ENCODE measurements around the gene ABHD4. TPM values are rescaled to one million over a fixed set of nuclear protein-coding genes. Genes with fewer than 3 reads are reported as not detected.
"Not testable (repeated sequence)": the region's sequence is repeated elsewhere in the genome, so short reads cannot be mapped to it uniquely, and the experiment has no call there.

Gene ABHD4
- polyA plus RNA-seq, 1 donor: 13.3 TPM

DNA sequence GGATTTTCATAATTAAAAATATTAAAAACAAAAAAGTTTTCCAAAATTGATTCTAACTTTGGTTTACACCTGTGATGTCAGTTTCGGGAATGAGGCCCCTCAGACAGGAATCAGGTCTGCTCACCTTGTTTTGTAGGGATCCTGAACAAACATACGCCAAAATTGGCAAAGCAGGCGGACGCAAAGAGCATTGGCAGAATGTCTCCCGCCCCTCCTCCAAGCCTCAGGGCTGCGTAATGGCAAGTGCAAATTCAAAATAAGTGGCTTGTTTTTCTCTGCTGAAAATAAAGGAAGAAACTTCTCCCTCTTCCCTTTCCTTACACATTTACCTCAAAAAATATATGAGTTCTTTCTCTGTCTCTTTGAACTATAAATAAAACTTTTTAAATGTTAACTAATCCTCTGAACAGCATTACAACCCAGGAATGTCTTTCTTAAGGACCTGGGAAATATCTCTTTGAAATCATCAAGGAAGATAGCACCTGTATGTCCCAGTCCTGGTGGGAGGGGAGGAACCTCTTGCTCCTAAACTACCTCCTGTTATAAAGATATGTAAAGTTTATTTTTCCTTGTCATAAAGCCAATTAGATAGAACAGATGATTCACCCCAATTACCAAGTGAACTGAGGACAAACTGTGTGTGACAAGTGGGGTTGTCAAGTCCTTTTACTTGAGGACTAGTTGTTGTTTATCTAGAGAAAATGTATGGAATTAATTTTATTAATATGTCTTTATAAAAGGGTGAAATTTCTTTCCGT is 29.6 kb downstream of the ABHD4 start:
- no peak for DNase-seq (ENCODE audit: low read depth)

DNA sequence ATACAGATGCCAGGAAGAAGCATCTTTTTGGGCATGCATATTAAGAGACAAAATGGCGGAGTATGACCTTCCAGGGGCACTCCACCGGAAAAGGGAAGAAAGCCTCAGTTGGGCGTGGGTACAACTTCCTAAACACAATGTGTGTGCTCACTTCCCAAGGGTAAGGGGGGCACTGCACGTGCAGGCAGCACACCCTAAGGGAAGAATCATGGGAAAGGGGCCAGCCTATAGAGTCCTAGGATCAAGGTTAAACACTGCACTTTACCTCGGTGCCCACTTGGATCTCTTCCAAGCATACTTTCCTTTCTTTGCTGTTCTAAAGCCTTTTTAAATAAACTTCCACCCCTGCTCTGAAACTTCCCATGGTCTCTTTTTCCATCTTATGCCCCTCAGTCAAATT is 31.3 kb downstream of the ABHD4 start:
- no peak for DNase-seq (ENCODE audit: low read depth)

DNA sequence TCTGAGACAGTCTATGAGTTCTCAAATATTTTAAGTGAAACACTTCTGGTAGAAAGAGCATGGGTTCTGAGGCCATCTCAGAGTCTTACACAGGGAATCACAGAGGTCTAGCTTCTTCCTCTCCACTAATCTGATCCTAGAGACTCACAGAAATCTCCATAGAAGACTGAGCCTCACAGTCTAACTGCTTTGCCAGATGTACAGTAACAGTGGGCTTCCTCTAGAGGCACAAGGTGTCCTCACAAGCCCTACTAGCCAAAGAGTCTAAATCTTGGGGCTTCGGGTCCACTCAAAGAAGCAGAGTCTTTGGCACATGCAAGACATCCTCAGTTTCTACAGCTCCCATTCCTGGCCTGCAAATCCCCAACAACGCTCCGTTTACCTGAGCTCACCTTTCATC is 32.0 kb downstream of the ABHD4 start:
- no peak for DNase-seq (ENCODE audit: low read depth)

DNA sequence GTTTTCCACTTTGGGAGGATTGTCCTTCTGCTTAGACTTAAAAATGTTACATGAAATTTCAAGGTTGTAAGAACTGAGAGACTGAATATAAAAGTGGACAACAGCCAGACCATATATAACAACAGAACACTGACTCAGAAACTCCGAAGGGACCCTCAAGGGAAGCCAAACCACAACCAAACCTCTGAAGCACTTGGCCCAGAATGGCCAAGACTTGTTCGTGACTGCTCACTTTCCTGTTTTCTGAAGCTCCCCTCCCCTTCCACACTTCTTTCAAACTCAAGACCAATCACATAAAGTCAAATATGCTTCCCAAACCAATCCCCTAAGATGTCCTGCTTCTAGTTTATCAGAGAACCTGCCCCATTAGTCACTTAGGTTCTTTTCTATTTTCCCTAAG is 32.4 kb downstream of the ABHD4 start:
- DNase-seq (ENCODE audit: low read depth): no peak

DNA sequence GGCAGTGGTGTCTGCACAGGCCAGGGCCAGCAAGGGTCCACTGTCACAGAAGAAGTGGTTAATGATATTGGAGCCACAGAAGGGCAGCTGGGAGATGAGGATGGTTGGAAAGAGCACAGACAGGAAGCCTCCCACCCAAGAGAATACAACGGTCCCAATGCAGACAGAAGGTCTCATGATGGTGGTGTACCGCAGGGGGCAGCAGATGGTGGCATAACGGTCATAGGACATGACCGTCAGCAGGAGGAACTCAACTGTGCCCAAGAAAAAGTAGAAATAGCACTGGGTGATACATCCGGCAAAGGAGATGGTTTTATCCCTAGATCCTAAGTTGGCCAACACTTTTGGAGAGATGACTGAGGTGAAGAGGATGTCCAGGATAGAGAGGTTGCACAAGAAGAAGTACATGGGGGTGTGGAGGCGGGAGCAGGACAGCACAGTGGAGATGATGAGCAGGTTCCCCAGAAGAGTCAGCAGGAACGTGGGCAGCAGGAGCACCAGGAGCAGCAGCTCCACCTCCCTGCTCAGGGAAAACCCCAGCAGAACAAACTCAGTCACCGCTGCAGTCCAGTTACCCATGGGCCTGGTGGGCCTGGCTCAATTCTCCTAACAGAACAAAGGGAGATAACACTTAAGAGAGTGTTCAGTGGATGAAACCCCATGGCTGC is 36.3 kb downstream of the ABHD4 start:
- no peak for DNase-seq (ENCODE audit: low read depth)

DNA sequence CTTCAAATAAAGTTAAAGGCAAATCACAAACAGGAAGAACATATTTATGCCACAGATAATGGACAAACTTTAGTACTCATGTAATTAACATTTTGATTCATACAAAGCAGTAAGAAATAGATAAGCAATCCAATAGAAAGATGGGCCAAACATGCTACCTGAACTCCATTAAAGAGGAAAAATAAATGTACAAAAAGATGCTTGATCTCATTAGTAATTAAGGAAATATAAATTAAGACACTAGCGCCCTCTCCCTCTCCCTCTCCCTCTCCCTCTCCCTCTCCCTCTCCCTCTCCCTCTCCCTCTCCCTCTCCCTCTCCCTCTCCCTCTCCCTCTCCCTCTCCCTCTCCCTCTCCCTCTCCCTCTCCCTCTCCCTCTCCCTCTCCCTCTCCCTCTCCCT is 37.9 kb downstream of the ABHD4 start:
- not testable (repeated sequence) for DNase-seq (ENCODE audit: low read depth)

DNA sequence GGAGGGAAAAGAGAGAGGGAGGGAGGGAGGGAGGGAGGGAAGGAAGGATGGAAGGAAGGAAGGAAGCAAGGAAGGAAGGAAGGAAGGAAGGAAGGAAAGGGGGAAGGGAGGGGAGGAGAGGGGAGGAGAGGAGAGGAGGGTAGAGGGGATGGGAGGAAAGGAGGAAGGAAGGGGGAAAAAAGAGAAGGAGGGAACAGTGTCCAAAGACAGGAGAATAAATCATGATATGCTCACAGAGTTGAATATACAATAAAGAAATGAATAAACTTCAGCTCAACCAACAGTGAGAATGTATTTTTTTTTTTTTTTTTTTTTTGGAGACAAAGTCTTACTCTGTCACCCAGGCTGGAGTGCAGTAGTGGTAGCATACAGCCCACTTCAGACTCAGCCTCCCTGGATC is 42.1 kb downstream of the ABHD4 start:
- no peak for DNase-seq (ENCODE audit: low read depth)

DNA sequence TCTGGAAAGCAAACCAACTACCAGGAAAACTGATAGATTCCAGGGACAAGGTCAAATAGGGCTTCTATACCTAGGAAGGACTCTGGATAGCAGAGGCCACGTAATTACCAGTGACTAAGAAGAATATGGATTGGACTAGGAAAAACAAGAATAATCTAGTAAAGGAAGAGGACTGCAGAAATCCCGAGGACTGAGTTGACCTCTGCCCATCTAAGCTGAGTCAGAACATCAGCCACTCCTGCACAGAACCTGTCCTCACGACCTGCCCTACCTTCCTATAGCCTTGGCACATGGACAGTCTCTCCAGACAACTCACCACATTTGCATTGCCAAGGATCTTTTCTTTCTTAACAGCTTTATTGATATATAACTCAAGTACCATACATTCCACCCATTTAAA is 43.7 kb downstream of the ABHD4 start:
- no peak for DNase-seq (ENCODE audit: low read depth)

DNA sequence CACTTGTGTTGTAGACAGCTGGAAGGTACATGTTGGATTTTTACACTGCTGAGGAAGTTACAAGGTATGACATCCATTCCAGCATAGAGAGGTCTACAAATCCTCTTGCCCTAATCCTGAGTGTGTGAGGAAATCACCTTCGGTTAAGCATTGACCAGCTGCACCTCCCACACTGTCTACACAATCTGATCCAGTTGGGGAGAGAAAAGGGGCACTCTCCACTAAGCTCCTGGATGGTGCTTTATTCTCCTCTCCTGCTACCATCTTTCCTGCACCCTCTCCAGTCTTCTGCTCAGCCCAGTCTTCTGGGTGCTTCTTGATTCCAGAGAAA is 46.2 kb downstream of the ABHD4 start, which contains the start of gene OR6J1:
Gene OR6J1, minus strand, starts transcription at position 48 of the 331 bp plus-strand sequence. CDS start 9,541 bp downstream, outside the sequence.
- DNase-seq (ENCODE audit: low read depth): no peak

DNA sequence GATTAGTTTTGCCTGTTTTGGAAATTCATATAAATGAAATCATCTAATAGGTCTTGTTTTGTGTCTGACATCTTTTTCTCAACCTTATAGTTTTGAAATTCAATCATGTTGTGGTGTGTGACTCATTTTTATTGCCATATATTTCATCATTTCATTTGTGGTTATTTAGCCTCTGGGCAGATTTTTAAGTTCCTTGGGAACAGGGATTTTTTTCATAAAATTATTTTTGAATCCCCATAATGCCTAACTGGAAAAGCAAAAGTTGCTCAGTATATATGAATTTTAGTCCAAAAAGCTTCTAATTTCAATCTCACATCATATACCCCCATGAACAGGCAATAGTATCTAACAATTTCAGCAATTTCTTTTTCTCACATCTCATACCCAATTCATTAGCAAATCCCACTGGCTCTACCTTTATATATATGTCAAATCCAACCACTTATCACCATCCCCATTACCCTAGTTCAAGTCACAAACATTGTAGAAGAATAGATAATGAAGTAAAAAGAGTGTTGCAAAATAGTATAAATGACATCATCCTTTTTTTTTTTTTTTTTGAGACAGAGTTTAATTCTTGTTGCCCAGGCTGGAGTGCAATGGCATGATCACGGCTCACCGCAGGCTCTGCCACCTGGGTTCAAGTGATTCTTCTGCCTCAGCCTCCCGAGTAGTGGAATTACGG is 48.6 kb downstream of the ABHD4 start:
- no peak for DNase-seq (ENCODE audit: low read depth)

DNA sequence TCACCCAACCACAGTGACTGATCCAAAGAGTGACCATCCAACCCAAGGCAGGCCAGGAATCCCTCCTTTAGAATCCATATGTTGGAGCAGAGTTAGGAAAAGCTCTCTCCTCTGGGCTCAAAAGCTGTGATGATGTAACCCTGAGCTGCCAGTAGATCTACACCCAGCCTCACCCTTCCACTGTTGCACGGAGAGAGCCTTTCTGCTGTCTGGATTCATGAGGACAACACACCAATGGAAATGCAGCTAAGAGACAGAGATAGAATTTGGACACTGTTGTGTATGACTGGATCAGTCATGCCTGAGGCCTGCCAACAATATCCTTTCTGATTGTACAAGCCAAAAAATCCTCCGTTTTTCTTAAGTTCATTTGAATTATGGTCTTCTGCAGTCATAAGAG is 50.4 kb downstream of the ABHD4 start:
- no peak for DNase-seq (ENCODE audit: low read depth)

DNA sequence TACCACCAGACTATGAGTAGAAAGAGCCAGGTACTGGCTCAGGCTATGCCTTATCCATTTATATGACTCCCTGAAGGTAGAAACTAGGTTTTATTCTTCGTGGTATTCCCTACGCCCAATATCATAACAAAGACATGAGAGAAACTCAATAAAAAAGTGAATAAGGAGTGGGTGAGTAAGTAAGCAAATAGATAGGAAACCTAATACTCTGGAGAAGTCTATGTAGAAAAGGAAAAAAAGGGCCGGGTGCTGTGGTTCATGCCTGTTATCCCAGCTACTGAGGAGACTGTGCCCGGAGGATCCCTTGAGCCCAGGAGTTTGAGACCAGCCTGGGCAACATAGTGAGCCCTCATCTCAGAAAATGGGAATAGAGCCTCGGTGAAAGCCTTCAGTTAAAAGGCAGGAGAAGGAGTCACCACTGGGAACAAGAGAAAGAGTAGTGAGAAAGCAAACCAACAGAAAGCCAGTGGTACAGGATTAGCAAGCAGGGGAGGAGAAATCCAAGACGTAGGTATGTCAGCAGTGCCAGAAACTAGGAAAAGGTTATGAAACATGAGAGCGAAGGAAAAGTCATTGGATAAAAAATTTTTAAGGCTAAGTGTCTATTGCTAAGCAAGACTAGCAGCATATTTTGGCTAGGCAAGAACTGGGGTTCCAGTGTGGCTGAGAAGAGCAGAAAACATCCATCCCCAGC is 52.1 kb downstream of the ABHD4 start:
- DNase-seq (ENCODE audit: low read depth): no peak

DNA sequence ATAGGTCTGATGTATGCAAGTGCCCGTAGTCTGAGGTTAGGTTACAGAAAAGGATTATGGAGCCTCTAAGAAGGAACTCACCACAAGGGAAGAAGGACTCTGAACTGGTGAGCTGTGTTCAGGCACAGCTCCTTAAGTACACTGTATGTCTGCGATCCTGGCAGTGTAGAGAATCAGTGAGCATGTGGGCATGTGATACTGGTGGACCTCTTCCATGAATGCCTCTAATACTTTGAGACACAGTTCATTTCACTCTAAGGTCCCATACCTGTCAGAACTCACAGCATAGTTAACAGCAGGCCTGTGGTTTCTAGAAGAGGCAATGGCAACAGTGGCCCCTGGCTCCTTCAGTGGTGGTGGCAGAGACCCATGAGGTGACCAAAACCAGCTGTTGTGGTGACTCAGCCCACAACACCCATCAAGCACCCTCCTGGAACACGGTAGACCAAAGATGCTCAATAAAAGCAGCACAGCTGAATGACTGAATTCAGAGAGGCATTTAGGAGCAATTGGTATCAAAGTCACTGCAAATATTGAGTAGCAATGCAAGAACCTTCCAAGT is 52.9 kb downstream of the ABHD4 start:
- no peak for DNase-seq (ENCODE audit: low read depth)

DNA sequence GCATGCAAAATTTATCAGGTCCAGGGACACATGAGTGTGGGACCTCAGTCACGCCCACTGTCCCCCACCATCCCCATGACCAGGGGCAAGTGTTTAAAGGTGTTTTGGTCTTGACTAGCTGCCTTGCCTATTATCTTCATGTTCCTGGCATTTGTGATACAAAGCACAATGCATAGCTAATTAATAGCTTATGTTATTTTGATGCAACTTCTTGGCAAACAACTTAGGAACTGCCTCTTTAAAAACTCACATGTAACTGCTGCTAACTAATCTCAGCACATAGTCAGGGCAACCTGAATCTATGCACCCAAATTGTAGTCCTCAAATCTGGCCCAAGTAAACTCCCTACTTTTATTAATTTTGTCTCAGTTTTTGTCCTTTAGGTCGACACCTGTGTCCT is 53.5 kb downstream of the ABHD4 start:
- no peak for DNase-seq (ENCODE audit: low read depth)

DNA sequence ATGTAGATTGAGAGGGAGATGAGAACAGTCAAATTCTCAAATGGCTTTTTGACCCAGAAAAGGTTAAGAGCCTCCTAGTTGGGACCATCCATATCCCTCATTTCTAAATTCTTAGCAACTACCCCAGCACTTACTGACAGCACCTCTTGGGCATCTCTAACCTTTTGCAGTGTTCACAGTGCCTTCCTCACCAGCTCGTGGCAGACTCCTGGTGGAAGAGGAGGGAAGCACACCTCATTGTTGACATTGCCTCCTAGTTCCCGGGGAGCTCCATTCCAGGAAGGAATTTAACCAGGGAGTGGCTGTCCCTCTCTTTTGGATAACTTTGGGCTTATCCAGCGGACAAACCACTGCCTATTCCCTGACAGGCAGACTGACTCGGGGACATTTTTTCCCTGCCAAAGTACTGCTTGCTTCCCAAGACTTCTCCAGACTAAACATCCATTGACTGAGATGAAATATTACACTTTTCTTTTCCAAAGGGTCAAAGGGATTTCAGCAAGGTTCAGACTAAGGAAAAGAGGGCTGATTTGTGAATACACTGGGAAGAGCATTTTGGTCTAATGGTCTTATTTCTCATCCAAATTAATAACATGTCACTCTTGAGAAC is 55.0 kb downstream of the ABHD4 start:
- DNase-seq (ENCODE audit: low read depth): peak; percentile 17

DNA sequence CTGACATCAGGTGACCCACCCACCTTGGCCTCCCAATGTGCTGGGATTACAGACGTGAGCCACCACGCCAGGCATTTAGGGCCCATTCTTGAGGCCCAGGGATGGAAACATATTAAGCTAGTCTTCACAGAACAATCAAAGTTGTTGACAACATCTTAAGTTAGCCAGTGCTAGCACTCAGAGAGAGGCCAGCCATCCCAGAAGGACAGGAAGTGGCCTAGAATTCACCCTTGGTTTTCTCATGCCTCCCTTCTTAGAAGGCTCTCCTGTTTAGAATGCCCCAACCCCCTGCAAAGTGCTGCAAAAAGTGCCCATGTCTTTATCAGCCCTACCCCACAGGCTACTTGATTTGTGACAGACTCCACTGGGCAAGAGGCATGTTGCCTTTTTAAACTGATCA is 58.1 kb downstream of the ABHD4 start:
- no peak for DNase-seq (ENCODE audit: low read depth)

DNA sequence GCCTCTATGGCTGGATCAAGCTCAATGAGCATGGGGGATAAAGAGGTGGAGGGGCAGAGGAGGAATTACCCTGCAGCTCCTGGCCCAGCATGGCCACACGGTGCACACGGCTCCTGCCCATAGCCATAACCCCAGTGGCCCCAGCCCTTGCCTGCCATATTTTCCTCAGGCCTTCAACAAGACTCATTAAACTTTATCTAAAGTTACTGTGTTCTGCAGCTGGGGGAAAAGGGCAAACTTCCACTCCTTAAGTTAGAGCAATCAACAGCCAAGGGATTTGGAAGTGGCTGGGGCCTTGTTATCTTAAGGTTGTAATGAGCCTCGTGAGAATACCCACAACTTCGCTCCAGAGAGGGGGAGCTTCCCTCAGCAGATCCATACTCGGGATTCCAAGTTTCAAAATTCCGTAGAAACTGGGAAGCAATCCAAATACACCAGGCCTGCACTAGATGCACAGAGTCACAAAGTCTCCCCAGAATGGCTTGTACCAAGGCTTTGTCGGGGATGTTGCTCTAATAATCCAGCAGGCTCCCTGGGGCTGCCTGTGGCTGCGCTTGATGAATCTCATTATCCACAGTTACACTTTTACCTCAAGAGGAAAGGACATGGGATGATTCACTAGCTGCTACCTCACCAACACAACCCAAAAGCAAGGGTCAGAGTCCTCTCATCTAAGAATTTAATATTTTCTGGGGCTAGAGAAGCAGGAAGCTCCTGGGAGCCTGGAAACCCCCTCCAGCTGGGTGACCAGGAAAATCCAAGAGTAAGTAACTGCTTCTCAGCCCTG is 59.0 kb downstream of the ABHD4 start:
- no peak for DNase-seq (ENCODE audit: low read depth)

DNA sequence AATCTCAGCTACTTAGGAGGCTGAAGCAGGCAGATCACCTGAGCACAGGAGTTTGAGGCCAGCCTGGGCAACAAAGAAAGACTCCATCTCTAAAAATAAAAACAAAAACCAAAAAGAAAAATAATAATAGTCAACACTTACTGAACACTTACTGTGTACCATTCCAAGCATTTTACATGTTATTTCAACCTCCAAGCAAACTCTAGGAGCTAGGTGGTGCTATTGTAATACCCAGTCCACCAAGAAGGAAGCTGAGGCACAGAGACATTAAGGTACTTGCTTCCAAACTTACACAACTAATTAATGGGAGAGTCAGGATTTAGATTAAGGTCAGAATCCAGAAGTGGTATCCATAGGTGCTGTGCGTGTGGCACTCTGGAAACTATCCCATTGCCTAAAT is 59.8 kb downstream of the ABHD4 start:
- DNase-seq (ENCODE audit: low read depth): no peak

DNA sequence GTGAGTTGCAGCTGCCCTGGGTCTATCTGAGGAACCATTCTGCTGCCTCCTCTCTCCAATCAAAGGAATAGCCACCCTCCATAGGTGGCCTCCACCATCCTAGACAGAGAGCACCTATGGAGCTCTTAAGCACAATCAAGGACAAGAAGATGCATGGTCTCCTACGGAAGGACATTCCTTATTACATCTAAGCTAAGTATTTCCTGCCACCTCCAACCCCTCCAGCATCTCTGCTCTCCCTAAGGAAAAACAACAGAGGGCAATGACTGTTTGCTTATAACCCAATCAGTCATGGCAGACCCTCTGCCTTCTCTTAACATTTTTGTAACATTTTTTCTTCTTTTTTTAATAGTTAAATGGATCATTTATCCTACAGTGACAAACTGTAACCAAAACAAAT is 60.8 kb downstream of the ABHD4 start:
- no peak for DNase-seq (ENCODE audit: low read depth)

DNA sequence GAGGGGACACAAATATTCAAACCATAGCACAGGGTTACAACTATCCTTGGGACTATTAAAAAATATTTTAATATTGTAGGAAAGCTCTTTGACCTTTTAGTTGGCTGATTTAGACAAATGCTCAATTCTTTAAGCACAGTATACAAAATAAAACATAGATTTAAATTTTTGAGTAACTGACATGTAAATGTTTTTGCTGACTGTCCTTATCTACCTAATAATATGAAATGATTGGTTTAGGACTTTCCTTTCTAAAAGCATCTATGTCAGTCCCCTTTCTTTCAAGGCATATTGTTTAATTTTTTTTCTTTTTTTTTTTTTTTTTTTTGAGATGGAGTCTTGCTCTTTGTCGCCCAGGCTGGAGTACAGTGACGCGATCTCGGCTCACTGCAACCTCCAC is 62.6 kb downstream of the ABHD4 start:
- DNase-seq (ENCODE audit: low read depth): no peak

Measured in forelimb muscle (tissue), 1 donor.